Upper lobe of left lung (tissue), 6 donors: ENCODE results near the gene SNX20. TPM values are rescaled to one million over a fixed set of nuclear protein-coding genes. Genes with fewer than 3 reads are reported as not detected.

Source experiments
- ATAC-seq, 2 donors: fragments of 200-7000 bp; cut with Tn5 transposase; one replicate each; pipeline ENCODE4 v1.9.1; 2022; ENCODE audit warnings: mild to moderate bottlenecking in 2 of 2, moderate library complexity in 2 of 2; ENCODE audit not compliant: low FRiP score in 2 of 2
- DNase-seq, 2 donors: peaks; one replicate each; pipeline ENCODE4 v3.0.0-alpha.2; 2019 to 2020
- H3K27ac ChIP-seq, 4 donors: fragments of 200-600 bp; sonication (generic); one replicate each; pipeline ENCODE4 v1.5.1; 2016 to 2019
- H3K27me3 ChIP-seq, 4 donors: fragments of 200-600 bp; sonication (generic); one replicate each; pipeline ENCODE4 v1.5.1; 2017 to 2019
- H3K36me3 ChIP-seq, 4 donors: fragments of 200-600 bp; sonication (generic); one replicate each; pipeline ENCODE4 v1.5.1; 2016 to 2019
- H3K4me1 ChIP-seq, 4 donors: fragments of 200-600 bp; sonication (generic); one replicate each; pipeline ENCODE4 v1.5.1; 2018 to 2019
- H3K4me3 ChIP-seq, 4 donors: fragments of 200-600 bp; sonication (generic); one replicate each; pipeline ENCODE4 v1.5.1; 2017 to 2019; ENCODE audit warnings: mild to moderate bottlenecking in 2 of 4, moderate library complexity in 1 of 4
- H3K9me3 ChIP-seq, 4 donors: fragments of 200-600 bp; sonication (generic); one replicate each; pipeline ENCODE4 v1.5.1; 2018 to 2019
- CTCF ChIP-seq, 6 experiments: fragments of 450-650 bp in 4 of 6; fragments of 200-600 bp in 2 of 6; sonication (generic) in 2 of 6; IDR thresholded peaks; one replicate each; pipeline ENCODE4 v1.5.1; 2016 to 2019; ENCODE audit warnings: antibody characterized with exemption in 6 of 6
- EP300 ChIP-seq, 4 donors: sonication (generic); formaldehyde crosslinking; IDR thresholded peaks; one replicate each; pipeline ENCODE4 v1.5.1; 2017; ENCODE audit warnings: antibody characterized with exemption in 4 of 4, control low read depth in 2 of 4
- POLR2A ChIP-seq, 4 donors: fragments of 450-650 bp; IDR thresholded peaks; one replicate each; pipeline ENCODE4 v1.5.1; 2016 to 2017; ENCODE audit warnings: antibody characterized with exemption in 4 of 4, mild to moderate bottlenecking in 2 of 4
- POLR2AphosphoS5 ChIP-seq, 2 donors: sonication (generic); formaldehyde crosslinking; IDR thresholded peaks; one replicate each; pipeline ENCODE4 v1.5.1; 2017; ENCODE audit warnings: antibody characterized with exemption in 2 of 2
- WGBS, 2 donors: methylation state at CpG; one replicate each; pipeline ENCODE4 v1.1.5; 2017 to 2018; 5-methylcytosine and 5-hydroxymethylcytosine counted together
- total RNA-seq, 6 donors: library from RNA; depleted of rRNA in 4 of 6; stranded (reverse); fragments of >200 nt in 4 of 6; gene quantifications; one replicate each; pipeline versions ENCODE4 v1.1.0 to v1.2.1, GENCODE V29; 2016 to 2021
- donor health status: DM: no; HTN: no; CAD: no; lungs with moderate emphysema.
- donor health status: DM: no; HTN: yes; CAD: no; lungs with severe emphysema.

Gene SNX20
- total RNA-seq, 6 donors from 2014 or later, result 3.2 to 16.9 (median 13.2) TPM

GRCh38 chr16:50717494-50717893 lies 36.4 kb upstream of the SNX20 start:
- H3K27ac ChIP-seq, result no peak overlapping the region
- peaks cover 6 to 21% (median 8%) of the 10 kb centered on the region in 4 donors for H3K4me1 ChIP-seq
- H3K4me3 ChIP-seq, result no peak overlapping the region
- TF ChIP-seq POLR2A (IDR thresholded peaks at IDR 0.05), result no peak
- no peak for TF ChIP-seq EP300 (IDR thresholded peaks at IDR 0.05)
- DNase-seq, result no peak
- H3K9me3 ChIP-seq, result no peaks in the 10 kb centered on the region
- 90 to 98% methylated on average over 5 of the region's 5 CpGs for WGBS, 2 donors
- ATAC-seq, result no peak
- no peaks in the 10 kb centered on the region for H3K27me3 ChIP-seq
- peaks cover 0 to under 1% (median 0%) of the 10 kb centered on the region in 4 donors for H3K36me3 ChIP-seq

- Histone ChIP-seq H3K4me1 (peaks cover 8 to 25% (median 10%) of the 10 kb centered on the region in 4 donors), H3K36me3 (peaks cover 0 to 4% (median 0%) of the 10 kb centered on the region in 4 donors), H3K9me3 (no peaks in the 10 kb centered on the region), H3K4me3 (no peak overlapping the region), H3K27me3 (no peaks in the 10 kb centered on the region), H3K27ac (no peak overlapping the region)
- DNase-seq (no peak), ATAC-seq (no peak)
- WGBS, 2 donors, result 71 to 93% methylated on average over 2 to 4 of the region's 4 CpGs
- no peak for TF ChIP-seq CTCF (IDR thresholded peaks at IDR 0.05)
- TF ChIP-seq EP300 (IDR thresholded peaks at IDR 0.05), result no peak
These were observed 36.0 kb upstream of the SNX20 start for GRCh38 chr16:50717091-50717490.

GRCh38 chr16:50712956-50713355 lies 31.8 kb upstream of the SNX20 start:
- Histone ChIP-seq H3K27me3 (no peaks in the 10 kb centered on the region), H3K4me3 (no peak overlapping the region)
- WGBS, 2 donors, result 58 to 61% methylated on average over 2 to 4 of the region's 4 CpGs

GRCh38 chr16:50712560-50712898 lies 31.4 kb upstream of the SNX20 start:
- Histone ChIP-seq H3K9me3 (no peaks in the 10 kb centered on the region), H3K4me1 (peaks cover 17 to 40% (median 28%) of the 10 kb centered on the region in 4 donors), H3K4me3 (no peak overlapping the region), H3K27ac (no peak overlapping the region), H3K36me3 (peaks cover 0 to 18% (median 3%) of the 10 kb centered on the region in 4 donors), H3K27me3 (no peaks in the 10 kb centered on the region)
- WGBS, 2 donors, result 56 to 90% methylated on average over 3 of the region's 3 CpGs
- DNase-seq (no peak), ATAC-seq (no peak)
- TF ChIP-seq POLR2A (IDR thresholded peaks at IDR 0.05), result no peak
- TF ChIP-seq EP300 (IDR thresholded peaks at IDR 0.05), result no peak
- TF ChIP-seq CTCF (IDR thresholded peaks at IDR 0.05), result no peak
- no peak for TF ChIP-seq POLR2AphosphoS5 (IDR thresholded peaks at IDR 0.05)

More at GRCh38 chr16:50712956-50713355, 31.8 kb upstream of the SNX20 start:
- ATAC-seq (no peak), DNase-seq (no peak)
- Histone ChIP-seq H3K27ac (no peak overlapping the region), H3K4me1 (peaks cover 16 to 40% (median 28%) of the 10 kb centered on the region in 4 donors), H3K9me3 (no peaks in the 10 kb centered on the region), H3K36me3 (peaks cover 0 to 18% (median 3%) of the 10 kb centered on the region in 4 donors)
- TF ChIP-seq CTCF (IDR thresholded peaks at IDR 0.05) (no peak), POLR2AphosphoS5 (IDR thresholded peaks at IDR 0.05) (no peak), EP300 (IDR thresholded peaks at IDR 0.05) (no peak), POLR2A (IDR thresholded peaks at IDR 0.05) (no peak)

- H3K9me3 ChIP-seq, result no peaks in the 10 kb centered on the region
- H3K27me3 ChIP-seq, result no peaks in the 10 kb centered on the region
- peaks cover 0 to 18% (median 3%) of the 10 kb centered on the region in 4 donors for H3K36me3 ChIP-seq
- no peak overlapping the region for H3K27ac ChIP-seq
- ATAC-seq (no peak), DNase-seq (peak in 1 of 2 donors; percentile 76)
- H3K4me3 ChIP-seq, result no peak overlapping the region
- peaks cover 17 to 40% (median 28%) of the 10 kb centered on the region in 4 donors for H3K4me1 ChIP-seq
- TF ChIP-seq POLR2AphosphoS5 (IDR thresholded peaks at IDR 0.05) (no peak), CTCF (IDR thresholded peaks at IDR 0.05) (no peak), POLR2A (IDR thresholded peaks at IDR 0.05) (no peak), EP300 (IDR thresholded peaks at IDR 0.05) (no peak)
- WGBS, 2 donors, result 85 to 87% methylated on average over 4 to 20 of the region's 25 CpGs
These were observed 30.9 kb upstream of the SNX20 start for GRCh38 chr16:50711862-50712559.
